HFF-Myc (cell line): ENCODE data around the gene TUBA1A.
A peak's percentile ranks its signal among the peaks of the same experiment; 100 is the strongest.

Experiments
- DNase-seq: peaks from one replicate; pipeline ENCODE4 v3.0.0-alpha.2; 2011; ENCODE audit warnings: low read depth; ENCODE audit errors: extremely low read depth
- H3K4me3 ChIP-seq: replicated peaks from 2 replicates; pipeline ENCODE4 v1.5.1; 2011; ENCODE audit warnings: low read depth, mild to moderate bottlenecking, control low read depth, low read length
- TF ChIP-seq, protein P1 (sequence below): IDR thresholded peaks from 2 replicates; pipeline ENCODE4 v1.5.1; 2012; ENCODE audit warnings: mild to moderate bottlenecking, low read depth, low read length, control low read depth; ENCODE audit errors: missing control alignments

TUBA1A gene

DNA sequence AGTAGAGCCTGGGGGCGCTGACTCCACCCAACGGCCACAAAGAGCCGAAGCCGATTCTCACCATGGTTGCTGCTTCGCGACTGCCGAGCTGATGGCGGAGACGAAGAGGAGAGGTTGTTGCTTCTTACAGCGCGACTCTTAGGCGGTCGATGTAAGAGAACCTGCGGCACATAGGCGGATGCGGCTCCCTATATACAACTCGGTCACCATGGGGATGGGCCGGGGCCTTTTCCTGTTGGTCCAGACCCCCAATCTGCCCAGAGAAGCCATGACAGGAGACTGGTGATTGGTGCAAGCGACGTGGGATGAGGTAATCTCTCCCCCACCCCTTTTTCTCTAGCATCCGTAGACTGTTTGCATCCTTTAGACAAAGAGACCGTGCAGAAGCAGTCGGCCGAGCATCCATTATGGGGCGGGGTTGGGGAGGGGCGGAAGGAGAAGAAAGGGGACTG lies at the start of gene TUBA1A:
TSS of gene TUBA1A (minus strand) at position 165 of the 452 bp plus-strand sequence. CDS start at position 64, 101 bp downstream.
- TF ChIP-seq, protein P1, sequence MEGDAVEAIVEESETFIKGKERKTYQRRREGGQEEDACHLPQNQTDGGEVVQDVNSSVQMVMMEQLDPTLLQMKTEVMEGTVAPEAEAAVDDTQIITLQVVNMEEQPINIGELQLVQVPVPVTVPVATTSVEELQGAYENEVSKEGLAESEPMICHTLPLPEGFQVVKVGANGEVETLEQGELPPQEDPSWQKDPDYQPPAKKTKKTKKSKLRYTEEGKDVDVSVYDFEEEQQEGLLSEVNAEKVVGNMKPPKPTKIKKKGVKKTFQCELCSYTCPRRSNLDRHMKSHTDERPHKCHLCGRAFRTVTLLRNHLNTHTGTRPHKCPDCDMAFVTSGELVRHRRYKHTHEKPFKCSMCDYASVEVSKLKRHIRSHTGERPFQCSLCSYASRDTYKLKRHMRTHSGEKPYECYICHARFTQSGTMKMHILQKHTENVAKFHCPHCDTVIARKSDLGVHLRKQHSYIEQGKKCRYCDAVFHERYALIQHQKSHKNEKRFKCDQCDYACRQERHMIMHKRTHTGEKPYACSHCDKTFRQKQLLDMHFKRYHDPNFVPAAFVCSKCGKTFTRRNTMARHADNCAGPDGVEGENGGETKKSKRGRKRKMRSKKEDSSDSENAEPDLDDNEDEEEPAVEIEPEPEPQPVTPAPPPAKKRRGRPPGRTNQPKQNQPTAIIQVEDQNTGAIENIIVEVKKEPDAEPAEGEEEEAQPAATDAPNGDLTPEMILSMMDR, result no peak
- DNase-seq, result peak; percentile 97
- H3K4me3 ChIP-seq, result peak within 1 kb of the TSS; percentile 96

DNA sequence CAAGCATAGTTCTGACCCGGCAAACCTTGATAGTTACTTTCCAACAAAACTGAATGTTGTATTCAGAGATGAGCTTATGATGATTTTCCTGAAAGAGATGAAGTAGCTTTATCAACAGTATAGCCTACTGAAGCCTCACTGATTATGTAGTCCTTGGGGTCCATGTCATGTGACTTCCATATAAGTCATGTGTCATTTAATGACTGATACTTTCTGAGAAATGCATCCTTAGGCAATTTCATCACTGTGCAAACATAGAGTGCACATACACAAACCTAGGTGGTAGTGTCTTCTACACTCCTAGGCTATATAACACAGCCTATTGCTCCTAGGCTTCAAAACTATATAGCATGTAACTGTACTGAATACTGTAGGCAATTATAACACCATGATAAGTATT lies 47.5 kb upstream of the TUBA1A start:
- H3K4me3 ChIP-seq, result no peak overlapping the region
- TF ChIP-seq, protein P1, result no peak
- DNase-seq, result no peak

DNA sequence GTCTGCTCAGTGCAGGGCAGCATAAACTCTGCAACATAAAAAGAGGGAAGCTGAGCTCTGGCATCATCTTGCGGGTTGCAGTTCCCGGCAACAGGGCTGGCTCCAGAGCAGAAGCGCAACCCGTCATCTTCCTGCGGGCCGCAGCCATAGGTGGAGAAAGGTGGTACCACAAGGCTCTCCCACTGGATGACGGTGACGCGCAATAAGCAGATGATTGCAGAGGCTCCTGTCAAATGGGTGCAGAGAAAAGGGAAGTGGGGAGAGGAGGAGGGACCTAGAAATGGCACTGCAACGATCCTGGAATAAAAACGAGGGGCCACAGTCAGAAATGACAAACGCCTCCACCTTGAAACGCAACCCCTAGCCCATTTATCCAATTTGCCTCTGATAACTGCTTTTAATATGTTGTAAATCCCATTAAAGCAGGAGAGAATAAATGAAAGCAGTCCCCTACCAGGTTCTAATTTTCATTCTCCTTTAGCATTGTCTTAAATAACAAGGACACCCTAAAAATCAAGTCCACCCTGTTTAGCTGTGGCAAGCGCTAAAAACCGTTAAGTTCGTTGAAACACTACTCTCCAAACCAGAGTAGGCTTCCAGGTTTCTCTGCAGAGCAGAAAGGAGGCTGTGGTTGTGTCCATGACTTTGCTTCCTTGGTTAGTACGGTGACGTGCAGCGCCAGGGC lies 45.1 kb upstream of the TUBA1A start:
- no peak overlapping the region for H3K4me3 ChIP-seq
- no peak for DNase-seq
- TF ChIP-seq, protein P1, result no peak

DNA sequence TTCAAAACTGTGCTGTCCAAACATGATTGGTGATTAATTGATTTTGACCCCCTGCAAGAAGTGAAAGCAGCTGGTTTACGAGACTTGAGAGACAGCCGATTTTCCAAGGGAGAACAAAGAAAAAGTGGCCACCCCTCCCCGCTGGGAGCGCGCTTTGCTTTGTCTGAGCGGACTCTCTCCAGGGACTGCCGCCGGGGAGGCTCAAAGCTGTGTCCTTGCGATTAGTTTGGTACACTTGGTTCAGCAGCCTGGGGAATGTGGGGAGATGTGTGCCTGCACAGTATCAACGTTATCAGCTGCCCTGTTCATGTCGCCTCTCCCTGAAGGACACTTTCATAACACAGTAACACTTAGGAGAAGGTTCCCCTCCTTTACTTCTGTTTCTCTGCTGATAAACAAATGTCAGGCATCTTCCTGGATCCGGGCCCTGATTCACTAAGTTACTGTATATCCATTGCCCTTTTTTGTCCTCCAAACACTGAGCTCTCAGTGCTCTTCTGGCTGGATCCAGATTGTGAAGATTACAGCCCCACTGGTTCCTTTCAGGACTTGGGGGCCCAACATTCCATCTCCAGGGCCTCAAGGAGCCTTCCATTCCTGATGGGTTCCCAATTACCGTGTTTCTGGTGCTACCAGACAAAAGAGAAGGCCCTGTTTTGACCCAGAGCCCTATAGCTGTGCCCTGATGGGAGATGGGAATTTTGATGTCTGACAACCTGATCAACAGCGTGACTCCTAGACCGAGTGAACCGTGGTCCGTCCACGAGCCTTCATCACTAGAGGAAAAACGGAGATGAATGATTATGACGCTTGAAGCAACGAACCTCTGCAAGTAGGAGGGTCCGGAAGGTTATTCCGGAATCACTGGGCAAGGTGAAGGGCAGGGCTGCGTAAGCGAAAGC lies 44.3 kb upstream of the TUBA1A start:
- TF ChIP-seq, protein P1, result no peak
- H3K4me3 ChIP-seq, result no peak overlapping the region
- no peak for DNase-seq

DNA sequence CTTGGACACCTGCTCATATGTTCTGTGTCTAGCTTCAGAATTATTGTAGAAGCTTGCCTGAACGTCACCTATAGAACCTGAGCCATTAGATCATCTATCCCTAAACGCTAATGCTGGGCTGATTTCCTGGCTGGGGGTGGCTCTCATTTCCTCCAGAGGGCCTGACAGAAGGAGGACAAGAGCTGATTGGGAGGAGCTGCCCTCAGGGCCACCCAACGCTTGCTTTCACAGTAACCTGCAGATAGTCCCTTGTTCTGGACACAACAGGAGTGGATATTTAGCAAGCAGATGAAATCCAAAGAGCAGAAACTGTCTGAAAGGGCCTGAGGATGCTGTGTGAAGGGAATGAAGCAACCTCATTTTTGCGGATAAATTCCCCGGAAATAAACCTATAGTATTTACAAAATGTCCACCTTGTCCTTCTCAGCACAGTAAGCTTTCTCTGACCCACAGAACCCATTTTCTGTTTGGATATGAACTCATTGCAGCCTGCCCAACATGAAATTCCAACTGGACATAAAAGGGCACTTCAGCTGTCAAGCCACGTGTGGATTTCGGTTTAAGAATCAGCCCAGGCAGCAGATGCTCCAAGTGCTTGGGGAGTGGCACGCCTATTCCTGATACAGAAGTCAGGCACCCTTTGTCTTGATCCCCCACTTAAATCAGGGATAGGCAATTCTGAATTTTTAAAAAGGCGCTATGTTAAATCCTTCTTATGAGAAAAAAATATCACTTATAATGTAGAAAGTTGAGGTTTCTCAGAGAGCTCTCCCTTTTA lies 43.2 kb upstream of the TUBA1A start:
- no peak overlapping the region for H3K4me3 ChIP-seq
- TF ChIP-seq, protein P1, result no peak
- DNase-seq, result no peak

DNA sequence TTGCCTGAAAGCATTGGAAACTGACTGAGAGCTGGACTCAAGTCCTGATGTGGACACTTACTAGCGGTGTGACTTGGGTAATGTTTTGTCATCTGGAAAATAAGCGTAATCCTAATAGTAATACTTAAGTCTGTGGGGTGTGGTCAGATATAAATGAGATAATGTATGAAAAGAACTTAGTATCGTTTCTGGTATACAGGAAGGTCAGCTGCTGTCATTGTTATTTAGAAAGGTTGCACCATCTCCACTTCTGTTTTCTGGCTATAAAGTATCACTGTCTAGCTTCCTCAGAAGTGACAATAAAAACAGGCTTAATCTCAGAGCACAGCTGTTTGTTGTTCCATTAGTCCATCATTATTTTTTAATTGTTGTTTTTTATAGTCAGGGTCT lies 41.9 kb upstream of the TUBA1A start:
- TF ChIP-seq, protein P1, result no peak
- DNase-seq, result no peak
- no peak overlapping the region for H3K4me3 ChIP-seq
